Gastroesophageal sphincter (tissue), 3 donors: Measurements from ENCODE around the gene MYO1G.

Source experiments
- CTCF ChIP-seq, 4 experiments: fragments of 200-600 bp in 2 of 4; fragments of 450-650 bp in 2 of 4; sonication (generic) in 1 of 4; IDR thresholded peaks; one replicate each; pipeline ENCODE4 v1.5.1; 2017 to 2019; ENCODE audit warnings: antibody characterized with exemption in 4 of 4, mild to moderate bottlenecking in 2 of 4, moderate library complexity in 2 of 4
- EP300 ChIP-seq: sonication (generic); formaldehyde crosslinking; IDR thresholded peaks from one replicate; pipeline ENCODE4 v1.6.1; 2017; ENCODE audit warnings: antibody characterized with exemption, mild to moderate bottlenecking
- POLR2A ChIP-seq, 2 donors: fragments of 450-650 bp; IDR thresholded peaks; one replicate each; pipeline ENCODE4 v1.6.1; 2017; ENCODE audit warnings: antibody characterized with exemption in 2 of 2, mild to moderate bottlenecking in 2 of 2, moderate library complexity in 1 of 2
- POLR2AphosphoS5 ChIP-seq: sonication (generic); formaldehyde crosslinking; IDR thresholded peaks from one replicate; pipeline ENCODE4 v1.6.1; 2017; ENCODE audit warnings: antibody characterized with exemption

GRCh38 chr7:44976746-44977196 is 2.0 kb downstream of the MYO1G start:
- TF ChIP-seq CTCF (IDR thresholded peaks at IDR 0.05) (no peak), POLR2AphosphoS5 (no peak), EP300 (no peak), POLR2A (IDR thresholded peaks at IDR 0.05) (no peak)
